Epithelial cell of proximal tubule (primary cell): ENCODE measurements around the gene SBNO2. TPM values are rescaled to one million over a fixed set of nuclear protein-coding genes. Genes with fewer than 3 reads are reported as not detected.

ENCODE experiments used
- DNase-seq: peaks from one replicate; pipeline ENCODE4 v3.0.0-alpha.2; 2011; ENCODE audit warnings: low read depth
- H3K4me3 ChIP-seq: 2 replicates; pipeline ENCODE4 v1.5.1; 2011; ENCODE audit warnings: low read depth, mild to moderate bottlenecking, low read length
- total RNA-seq: library from RNA; depleted of rRNA; stranded (reverse); fragments of >200 nt; gene quantifications from 2 replicates; pipeline ENCODE4 v1.2.3, GENCODE V29; 2015
- TF ChIP-seq, protein P1 (sequence below): conservative IDR thresholded peaks from 2 replicates; pipeline ENCODE4 v1.5.1; 2012; ENCODE audit warnings: low read depth, mild to moderate bottlenecking, low read length

Gene SBNO2
- total RNA-seq, 1 donor from 2014 or later = 56.2 TPM

DNA sequence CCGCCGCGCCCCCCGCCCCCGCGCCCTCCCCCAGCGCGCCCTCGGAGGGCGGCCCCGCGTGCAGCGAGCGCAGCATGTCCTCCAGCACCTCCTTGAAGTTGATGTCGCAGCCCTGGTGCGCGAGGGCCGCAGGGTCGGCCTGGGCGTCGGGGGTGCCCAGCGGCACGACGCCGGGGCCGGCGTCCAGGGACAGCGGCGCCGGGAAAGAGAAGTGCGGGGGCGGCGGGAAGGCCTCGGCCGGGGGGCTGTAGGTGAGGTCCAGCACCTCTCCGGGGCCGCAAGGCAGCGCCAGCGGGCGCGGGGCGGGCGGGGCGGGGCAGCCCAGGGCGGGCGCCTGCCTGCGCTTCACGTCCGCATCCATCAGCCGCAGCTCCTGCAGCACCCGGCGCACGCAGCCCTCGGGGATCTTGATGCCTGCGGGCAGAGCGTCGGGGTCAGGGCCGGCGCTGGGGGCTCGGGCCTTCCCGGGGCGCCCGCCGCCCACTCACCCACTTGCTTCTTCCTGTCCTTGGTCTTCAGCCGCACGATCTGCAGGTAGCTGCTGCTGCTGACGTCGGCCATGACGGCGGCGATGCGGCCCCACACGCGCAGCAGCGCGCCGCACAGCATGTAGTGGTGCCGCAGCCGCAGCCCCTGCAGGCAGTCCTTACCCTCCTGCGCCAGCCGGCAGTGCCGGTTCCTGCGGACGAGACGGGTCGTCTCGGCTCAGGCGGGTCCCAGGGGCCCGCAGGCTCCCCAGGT, 65.6 kb downstream of the SBNO2 start:
- TF ChIP-seq, protein P1, sequence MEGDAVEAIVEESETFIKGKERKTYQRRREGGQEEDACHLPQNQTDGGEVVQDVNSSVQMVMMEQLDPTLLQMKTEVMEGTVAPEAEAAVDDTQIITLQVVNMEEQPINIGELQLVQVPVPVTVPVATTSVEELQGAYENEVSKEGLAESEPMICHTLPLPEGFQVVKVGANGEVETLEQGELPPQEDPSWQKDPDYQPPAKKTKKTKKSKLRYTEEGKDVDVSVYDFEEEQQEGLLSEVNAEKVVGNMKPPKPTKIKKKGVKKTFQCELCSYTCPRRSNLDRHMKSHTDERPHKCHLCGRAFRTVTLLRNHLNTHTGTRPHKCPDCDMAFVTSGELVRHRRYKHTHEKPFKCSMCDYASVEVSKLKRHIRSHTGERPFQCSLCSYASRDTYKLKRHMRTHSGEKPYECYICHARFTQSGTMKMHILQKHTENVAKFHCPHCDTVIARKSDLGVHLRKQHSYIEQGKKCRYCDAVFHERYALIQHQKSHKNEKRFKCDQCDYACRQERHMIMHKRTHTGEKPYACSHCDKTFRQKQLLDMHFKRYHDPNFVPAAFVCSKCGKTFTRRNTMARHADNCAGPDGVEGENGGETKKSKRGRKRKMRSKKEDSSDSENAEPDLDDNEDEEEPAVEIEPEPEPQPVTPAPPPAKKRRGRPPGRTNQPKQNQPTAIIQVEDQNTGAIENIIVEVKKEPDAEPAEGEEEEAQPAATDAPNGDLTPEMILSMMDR = no peak
- no peak overlapping the region for H3K4me3 ChIP-seq
- no peak for DNase-seq

DNA sequence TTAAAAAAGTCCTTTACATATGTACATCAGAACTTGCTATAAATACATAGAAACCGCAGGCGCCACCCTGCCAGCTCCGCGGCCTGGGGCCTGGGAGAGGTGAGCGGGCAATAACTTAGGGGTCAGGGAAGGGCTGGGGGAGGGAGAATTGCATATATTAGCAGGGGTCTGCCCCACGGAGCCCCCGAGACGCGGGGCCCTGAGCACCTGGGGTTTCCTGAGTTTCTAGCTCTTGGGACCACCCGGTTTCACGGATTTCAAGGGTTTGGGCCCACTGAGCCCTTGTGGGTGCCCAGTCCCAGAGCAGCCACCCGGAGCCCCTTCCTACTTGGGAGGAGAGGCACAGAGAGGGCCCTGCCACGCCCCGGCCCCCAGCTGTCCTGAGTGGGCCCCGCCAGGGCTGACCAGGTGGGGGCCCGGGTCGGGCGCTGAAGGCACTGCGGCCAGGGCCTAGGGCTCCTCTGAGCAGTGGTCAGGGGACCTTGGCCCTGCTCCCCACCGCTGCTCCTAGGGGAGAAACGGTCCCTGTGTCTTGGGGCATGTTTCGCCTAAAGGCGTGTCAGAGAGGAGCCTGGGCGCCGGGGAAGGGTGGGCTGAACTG, 66.3 kb downstream of the SBNO2 start:
- no peak for DNase-seq
- TF ChIP-seq, protein P1 = no peak
- no peak overlapping the region for H3K4me3 ChIP-seq

DNA sequence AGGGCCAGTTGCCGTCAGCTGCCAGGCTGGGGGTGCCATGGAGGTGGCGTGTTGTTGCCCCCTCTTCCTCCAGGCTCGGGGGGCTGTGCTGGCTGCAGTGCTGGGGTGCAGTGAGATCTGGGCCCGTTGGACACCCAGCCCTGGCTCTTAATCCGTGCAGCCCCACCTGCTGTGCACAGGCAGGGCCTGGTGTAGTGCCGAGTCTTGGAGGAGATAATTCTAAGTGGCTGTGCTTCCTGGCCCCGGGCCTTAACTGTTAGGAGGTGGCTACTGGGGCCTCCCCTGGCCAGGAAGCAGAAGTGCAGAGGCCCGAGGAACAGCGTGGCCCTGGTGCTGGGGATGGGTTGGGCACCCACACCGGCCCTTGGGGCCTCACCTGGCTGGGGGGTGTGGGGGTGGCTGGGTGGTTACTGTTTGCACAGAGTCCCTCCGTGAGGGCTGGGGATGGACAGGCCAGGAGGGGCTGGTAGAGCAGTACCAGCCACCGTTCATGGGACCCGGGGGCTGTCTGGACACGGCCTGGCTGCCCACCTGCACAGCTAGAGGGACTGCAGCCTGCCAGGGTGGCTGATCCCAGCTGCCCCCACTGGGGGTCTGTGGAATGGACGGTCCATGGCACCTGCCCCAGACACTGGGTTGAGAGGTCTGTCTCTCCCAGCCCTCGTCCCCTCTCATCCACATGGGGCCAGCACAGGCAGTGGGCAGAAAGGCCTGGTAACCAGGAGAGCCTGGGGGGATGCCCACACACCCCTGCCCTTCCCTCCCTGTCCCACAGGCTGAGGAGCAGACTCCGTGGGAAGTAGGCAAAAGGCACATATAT, 67.0 kb downstream of the SBNO2 start:
- H3K4me3 ChIP-seq = no peak overlapping the region
- TF ChIP-seq, protein P1 = peak; percentile 25
- DNase-seq = no peak

DNA sequence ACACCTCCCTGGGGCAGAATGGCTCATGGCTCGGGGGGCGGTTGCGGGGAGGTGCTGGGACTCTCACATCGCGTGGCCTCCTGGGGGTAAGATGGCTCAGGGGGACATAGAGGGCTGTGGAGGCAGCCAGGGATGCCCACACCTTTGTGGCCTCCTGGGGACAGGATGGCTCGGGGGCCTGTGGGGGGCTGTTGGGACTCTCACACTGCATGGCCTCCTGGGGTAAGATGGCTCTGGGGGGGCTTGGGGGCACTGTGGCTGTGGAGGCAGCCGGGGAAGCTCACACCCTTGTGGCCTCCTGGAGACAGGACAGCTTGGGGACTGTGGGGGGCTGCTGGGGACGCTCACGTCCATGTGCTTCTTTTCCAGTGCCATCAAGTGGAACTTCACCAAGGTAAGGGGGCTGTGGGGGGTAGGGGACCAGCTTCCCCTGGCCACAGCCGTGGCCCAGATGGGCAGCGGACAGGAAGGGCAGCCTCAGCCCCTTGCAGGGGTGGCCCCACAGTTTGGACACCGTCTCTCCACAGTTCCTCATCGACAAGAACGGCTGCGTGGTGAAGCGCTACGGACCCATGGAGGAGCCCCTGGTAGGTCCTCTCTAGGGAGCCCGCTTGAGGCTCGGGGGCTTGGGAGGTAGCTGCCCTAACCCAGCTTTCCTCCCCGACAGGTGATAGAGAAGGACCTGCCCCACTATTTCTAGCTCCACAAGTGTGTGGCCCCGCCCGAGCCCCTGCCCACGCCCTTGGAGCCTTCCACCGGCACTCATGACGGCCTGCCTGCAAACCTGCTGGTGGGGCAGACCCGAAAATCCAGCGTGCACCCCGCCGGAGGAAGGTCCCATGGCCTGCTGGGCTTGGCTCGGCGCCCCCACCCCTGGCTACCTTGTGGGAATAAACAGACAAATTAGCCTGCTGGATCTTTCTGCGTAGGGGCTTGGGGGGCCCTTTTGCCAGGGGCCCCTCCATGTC, 67.9 kb downstream of the SBNO2 start:
- no peak for DNase-seq
- TF ChIP-seq, protein P1 = no peak
- peak overlapping the region; percentile 83 for H3K4me3 ChIP-seq

DNA sequence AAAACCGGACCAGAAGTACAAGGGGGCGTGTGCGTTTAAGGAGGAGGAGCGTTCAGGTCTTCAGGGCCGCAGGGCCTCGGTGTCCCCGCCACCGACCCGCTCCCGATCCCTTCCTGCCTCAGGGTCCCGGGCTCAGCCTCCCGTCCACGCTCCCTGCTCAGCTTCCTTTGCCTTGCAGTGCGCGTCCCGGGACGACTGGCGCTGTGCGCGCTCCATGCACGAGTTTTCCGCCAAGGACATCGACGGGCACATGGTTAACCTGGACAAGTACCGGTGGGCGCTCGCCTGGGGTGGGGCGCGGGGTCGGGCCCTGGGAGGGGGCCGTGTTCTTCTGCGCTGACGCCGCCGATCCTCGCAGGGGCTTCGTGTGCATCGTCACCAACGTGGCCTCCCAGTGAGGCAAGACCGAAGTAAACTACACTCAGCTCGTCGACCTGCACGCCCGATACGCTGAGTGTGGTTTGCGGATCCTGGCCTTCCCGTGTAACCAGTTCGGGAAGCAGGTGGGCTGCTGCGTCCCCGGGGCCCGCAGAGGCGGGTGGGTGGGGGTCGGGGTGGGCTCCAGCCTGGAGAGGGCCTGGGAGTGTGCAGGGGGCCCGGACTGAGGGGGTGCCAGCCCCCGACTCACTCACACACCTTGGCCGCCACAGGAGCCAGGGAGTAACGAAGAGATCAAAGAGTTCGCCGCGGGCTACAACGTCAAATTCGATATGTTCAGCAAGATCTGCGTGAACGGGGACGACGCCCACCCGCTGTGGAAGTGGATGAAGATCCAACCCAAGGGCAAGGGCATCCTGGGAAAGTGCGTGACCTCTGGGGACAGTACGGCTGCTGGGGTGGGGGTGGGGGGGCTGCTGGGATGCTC, 68.8 kb downstream of the SBNO2 start:
- TF ChIP-seq, protein P1 = no peak
- no peak for DNase-seq
- peak overlapping the region; percentile 83 for H3K4me3 ChIP-seq
